Measurements from ENCODE around the gene DHRS12.

Gene DHRS12

DNA sequence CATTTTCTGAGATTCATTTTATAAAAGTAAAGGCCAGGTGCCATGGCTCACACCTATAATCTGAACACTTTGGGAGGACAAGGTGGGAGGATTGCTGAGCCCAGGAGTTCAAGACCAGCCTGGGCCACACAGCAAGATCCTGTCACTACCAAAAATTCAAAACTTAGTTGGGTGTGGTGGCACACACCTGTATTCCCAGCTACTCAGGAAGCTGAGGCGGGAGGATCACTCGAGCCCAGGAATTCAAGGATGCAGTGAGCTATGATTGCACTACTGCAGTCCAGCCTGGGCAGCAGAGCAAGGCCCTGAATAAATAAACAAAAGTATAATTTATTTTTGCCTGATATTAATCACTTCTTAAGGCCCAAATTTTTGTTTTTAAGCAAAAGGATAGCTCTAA lies 40.5 kb downstream of the DHRS12 start:
- no peak for DNase-seq (ENCODE audit: low read depth in 1 of 2, low spot score in 1 of 2)

DNA sequence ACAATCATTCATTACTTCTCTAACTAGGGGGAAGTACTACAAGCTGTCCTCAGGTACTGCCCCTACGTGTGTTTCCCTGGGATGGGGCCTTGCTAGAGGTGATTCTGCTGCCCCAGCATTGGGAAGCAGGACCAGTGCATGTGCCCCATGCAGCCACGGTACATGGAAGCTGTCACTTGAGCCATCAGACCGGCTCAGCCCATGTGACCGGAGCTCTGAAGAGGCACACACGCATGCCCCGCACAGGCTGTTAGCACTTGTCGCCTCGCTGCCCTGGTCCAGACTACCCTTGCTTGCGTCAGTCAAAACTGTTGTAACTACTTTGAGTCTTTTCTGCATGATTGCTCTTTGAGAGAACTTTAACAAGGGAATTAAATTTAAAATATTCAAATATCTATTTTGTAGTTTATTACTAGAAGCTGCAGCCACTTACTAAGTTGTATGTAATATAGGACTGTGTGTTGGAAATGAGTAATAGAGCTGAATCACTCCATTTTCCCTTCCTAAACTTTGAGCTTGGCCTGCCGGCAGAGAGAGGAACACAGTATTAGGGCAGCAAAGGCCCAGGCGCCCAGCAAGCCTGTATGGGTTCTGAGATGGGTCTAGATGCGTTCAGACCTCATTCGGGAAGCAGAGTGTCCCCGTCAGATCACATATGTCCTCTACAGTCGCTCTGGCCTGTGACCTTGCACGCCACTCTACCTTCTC lies 42.2 kb downstream of the DHRS12 start:
- DNase-seq (ENCODE audit: low read depth in 1 of 2, low spot score in 1 of 2): no peak

DNA sequence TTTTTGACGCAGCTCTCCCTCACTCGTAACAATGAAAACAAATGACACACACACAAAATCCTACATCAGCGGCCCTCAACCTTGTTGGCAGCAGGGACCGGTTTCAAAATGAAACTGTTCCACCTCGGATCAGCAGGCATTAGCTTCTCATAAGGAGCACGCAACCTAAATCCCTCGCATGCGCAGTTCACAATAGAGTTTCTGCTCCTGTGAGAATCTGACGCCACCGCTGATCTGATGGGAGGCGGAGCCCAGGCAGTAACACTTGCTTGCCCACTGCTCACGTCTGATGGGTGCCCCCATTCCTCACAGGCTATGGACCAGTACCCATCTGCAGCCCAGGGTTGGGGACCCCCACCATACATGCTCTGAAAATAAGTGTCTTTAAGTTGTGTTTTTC lies 43.4 kb downstream of the DHRS12 start:
- no peak for DNase-seq (ENCODE audit: low read depth in 1 of 2, low spot score in 1 of 2)

DNA sequence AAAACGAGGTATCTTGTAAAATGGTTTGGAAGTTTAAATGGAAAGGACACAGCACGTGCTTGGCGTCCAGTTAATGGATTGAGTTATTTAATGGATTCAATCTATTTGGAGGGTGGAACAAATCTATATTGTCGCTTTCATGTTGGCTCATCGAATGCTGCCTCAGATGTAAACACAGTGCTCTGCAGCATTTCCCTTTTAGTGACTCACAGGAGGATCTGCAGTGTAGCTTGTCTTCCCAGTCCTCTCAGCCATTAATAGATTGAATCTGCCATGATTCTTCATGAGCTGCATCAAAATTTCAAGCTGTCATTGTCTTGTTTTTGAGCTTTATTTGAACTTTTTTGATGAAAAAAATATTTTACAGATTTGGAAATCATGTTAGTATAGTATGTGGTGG lies 44.7 kb downstream of the DHRS12 start:
- DNase-seq (ENCODE audit: low read depth in 1 of 2, low spot score in 1 of 2): no peak

DNA sequence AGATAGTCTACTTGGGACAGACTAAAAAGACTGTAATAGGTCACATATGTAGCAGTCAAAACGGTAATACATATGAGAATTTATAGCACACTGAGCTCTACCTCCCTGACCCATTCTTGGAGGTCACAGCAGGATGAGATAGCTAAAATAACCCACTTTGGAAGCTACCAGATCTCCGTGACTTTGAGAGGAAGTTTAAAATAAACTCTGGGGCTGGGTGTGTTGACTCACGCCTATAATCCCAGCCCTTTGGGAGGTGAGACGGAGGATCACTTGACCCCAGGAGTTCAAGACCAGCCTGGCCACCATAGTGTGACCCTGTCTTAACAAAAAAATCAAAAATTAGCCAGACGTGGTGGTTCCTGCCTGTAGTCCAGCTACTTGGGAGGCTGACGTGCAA lies 45.3 kb downstream of the DHRS12 start:
- DNase-seq (ENCODE audit: low read depth in 1 of 2, low spot score in 1 of 2): no peak

DNA sequence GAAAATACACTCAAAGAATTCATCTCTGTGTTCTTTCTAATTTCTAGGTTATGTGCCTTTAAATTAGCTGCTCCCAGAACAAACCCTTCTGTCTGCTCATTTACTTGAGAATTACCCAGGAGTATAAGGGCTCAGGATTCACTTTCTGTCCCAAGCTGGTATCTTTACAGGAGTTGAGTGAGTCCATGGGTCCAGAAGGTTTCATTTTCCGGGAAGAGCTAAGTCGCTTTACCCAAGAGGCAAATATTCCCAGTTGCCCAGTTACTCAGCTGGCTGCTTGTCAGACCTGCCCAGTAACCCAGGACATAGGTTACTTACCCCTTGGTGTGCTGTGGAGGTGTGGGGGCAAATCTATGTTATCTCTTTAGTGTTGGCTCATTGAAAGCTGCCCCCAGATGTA lies 47.3 kb downstream of the DHRS12 start:
- DNase-seq (ENCODE audit: low read depth in 1 of 2, low spot score in 1 of 2): no peak

DNA sequence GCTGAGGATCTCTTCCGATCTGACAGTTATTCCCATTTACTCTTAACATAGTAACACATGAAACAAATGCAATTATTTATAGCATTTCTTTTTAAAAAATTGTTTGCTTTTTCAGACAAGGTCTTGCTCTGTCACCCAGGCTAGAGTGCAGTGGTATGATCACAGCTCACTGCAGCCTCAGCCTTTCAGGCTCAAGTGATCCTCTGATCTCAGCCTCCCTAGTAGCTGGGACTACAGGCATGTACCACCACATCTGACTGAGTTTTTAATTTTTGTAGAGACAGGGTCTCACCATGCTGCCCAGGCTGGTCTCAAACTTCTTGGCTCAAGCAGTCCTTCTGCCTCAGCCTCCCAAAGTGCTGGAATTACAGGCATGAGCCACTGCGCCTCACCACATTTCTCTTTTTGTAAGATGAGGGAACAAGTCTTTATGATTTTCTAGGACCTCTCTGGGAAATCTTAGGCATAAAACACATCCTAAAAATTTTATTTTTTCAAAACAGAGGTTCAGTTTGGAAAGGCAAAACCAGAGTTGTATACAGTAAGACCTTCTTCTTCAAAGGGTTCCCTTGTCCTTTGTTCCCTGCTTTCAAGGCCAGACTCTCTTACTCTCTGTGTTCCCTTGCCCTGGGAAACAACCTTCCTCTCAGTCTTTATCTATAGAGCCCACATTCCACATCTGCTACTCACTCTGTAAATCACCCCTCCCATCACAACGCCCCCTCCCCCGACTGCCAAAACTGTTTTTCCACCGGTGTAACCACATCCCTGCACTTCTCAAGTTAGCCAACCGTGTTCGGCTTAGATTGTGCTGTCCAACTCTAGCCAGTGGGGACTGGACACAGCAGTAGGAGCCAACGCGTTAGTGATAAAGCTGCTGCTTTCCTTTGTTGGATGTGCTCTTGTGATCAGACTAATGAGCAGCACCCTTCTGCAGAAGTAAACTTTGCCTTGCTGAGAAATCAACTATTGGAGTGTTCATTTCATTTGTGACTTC lies 56.2 kb downstream of the DHRS12 start:
- DNase-seq (ENCODE audit: low read depth in 1 of 2, low spot score in 1 of 2): no peak

DNA sequence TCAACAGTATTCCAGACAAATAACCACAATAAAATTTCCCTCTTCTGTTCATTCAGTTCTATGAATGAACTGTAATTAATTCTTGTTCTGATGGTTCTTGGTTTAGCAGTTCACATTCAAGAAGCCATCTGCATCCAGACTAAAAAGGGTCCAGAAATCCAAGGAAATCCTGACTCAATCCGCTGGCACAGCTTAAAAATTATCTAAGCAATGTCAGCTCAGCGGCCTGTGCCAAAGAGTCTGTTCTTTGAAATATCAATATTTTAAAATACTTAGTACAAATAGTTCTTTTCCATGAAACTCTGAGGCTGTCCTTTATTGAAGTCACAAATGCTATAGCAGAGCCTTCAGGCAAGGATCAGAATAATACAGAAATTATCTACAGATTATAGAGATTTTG lies 57.2 kb downstream of the DHRS12 start:
- DNase-seq (ENCODE audit: low read depth in 1 of 2, low spot score in 1 of 2): no peak

DNA sequence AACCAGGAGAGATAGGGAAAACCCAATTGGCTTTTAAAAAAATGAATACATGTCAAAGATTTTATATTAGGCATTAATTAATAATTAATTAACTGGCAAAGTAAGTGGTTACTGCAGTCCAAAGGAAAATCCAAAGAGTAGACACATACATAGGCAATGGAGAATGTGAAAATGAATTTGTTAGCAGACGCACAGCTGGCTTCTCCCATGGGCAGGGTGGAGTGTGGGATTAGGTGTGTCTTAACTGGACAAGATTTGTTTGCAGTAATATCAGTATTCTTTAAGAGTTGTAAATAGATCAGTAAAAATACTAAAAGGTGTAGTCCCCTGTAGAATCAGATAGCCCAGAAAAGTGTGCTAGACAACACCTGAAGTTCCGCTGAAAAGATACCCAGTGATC lies 58.7 kb downstream of the DHRS12 start:
- DNase-seq (ENCODE audit: low read depth in 1 of 2, low spot score in 1 of 2): no peak

DNA sequence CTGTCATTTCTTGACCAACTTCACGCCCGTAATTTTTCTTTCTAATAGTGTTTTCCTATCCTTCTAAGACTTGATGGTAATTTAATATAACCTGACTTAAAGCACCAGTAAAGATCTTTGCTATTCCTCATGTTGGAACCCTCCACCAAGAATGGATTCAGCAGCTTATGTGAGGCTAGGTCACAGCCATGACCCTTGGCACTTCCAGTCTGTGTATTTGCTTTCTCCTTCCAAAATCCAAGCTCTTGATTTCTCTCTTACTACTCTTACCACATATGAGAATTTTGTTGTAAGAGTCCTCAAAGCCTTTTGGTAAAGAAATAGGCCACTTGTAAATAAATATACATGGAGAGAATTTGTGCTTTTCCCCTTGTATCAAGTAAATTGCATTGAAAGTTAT lies 61.4 kb downstream of the DHRS12 start:
- no peak for DNase-seq (ENCODE audit: low read depth in 1 of 2, low spot score in 1 of 2)

DNA sequence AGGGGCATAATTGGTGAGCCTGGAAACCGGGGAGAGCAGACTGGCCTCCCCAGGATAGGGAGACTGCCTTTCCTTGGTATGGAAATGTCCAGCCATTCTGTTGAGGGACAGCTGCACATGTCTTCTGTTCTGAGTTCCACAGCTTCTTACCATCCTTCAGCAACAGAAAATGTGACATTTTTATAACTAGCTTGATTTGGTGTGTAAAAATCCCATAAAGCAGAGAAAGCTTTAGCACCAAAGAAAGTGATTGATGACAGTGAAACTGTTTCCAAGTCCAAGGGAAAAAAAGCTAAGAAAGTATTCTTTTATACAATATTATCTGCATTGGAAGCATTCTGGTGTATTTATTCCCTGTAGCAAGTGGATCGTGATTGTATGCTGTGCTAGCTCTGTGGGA lies 61.9 kb downstream of the DHRS12 start:
- DNase-seq (ENCODE audit: low read depth in 1 of 2, low spot score in 1 of 2): no peak

DNA sequence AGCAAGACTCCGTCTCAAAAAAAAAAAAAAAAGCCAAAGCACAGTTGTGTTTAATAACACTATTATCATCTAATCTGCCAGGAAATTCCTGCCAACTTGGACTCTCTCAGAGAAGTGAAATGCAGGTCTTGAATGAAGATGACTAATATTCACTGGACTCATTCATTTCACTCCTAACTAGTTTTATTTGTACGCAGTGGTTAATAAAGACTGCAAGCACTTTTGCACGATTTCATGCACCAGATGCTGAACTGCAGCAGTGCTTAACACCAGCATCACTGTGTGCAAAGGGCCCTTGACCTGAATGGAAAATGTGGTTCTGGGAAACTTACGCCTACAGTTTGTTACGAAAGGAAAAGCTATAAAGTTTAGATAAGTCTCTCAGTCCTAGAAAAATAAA lies 63.3 kb downstream of the DHRS12 start:
- no peak for DNase-seq (ENCODE audit: low read depth in 1 of 2, low spot score in 1 of 2)

DNA sequence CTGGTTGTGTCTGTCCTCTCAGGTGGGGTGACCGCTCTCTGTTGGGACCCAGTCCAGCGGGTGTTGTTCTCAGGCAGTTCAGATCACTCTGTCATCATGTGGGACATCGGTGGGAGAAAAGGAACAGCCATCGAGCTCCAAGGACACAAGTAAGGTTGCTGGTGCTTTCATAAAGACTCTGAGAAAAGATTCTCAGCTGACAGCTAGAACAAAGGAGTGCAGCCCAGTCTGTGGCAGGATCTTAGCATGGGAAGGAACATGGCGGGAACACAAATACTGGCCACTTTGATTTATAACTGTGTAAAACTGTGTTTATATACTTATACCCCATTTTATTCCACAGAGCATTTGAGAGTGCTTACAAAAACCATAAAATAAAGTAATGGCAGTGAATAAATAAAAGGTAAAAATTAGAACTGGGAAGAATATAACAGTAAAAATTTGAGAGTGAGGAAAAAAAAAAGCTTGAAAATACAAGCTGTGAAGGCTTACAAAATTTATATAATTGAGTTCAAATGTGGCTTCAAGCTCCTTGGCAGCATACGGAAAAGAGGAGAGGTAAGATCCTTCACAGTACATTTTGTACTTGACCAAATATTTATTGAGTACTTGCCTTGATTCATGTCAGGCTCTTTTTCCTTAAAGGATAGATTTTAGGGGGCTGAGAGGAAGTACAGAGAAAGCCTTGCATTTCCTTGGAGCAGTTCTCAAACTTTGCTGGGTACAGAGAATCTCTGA lies 64.8 kb downstream of the DHRS12 start:
- DNase-seq (ENCODE audit: low read depth in 1 of 2, low spot score in 1 of 2): no peak

DNA sequence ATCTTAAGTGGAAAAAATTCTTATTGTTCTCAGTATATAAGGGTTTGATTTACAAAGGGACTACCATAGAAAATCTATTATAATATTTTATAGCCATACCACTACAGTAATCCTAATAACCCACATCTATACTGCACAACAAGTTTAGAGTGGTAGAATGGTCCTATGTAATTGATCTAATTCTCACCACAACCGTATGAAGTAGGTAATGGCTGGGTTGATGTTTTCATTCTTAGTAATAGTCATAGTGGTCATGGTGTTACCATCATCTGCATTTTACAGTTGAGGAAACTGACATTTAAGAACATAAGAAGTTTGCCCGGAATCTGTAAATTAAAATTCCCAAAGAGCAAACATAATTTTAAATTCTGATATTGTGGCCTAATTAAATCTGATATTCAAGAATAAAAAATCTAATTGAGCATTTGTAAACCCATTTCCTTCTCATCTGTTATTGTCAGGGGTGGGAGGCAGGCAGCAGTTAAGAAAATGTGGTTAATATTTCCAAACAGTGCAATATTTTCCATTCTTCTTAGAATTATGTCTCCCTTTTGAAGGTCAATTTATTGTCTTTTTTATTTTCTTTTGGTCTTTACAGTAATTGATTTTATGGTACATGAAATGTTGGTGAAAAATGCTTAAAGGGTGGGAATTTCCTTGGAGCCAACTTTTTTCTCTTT lies 65.6 kb downstream of the DHRS12 start:
- no peak for DNase-seq (ENCODE audit: low read depth in 1 of 2, low spot score in 1 of 2)

DNA sequence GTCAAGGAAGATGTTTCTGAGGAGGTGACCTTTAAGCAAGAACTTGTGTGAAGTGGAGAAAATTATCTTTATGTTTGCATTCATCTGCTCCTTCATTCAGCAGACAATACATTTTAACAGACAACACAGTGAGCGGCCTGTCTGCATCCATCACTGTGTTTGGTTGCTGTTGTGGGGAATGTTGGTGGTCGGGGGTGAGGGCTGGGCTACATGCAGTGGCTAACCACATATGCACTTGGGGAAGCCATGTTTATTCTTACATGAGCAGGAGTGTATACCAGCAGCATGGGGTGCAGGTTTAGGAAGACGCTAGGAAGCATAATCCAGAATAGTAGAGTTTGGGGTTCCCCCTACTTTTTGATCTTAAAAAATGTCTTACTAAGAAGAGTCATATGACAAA lies 66.4 kb downstream of the DHRS12 start:
- no peak for DNase-seq (ENCODE audit: low read depth in 1 of 2, low spot score in 1 of 2)

DNA sequence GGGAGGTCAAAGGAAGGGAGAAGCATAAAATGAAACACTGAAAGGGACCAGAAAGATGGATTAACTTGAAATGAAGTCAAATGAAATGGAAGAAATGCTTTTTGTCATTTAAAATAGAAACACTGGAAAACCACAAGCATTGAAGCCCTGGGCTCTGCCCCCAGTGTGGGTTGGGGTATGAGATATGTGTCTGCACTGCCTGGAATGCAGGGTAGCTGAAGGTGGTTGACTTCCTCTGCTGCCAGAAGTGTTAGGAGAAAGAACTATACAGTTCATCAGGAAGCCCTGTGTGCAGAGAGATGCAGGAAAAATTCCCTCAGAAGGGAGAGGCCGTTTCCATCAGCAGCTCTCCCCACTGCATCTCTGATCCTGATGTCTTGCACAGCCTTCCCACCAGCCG lies 69.2 kb downstream of the DHRS12 start:
- DNase-seq (ENCODE audit: low read depth in 1 of 2, low spot score in 1 of 2): no peak

DNA sequence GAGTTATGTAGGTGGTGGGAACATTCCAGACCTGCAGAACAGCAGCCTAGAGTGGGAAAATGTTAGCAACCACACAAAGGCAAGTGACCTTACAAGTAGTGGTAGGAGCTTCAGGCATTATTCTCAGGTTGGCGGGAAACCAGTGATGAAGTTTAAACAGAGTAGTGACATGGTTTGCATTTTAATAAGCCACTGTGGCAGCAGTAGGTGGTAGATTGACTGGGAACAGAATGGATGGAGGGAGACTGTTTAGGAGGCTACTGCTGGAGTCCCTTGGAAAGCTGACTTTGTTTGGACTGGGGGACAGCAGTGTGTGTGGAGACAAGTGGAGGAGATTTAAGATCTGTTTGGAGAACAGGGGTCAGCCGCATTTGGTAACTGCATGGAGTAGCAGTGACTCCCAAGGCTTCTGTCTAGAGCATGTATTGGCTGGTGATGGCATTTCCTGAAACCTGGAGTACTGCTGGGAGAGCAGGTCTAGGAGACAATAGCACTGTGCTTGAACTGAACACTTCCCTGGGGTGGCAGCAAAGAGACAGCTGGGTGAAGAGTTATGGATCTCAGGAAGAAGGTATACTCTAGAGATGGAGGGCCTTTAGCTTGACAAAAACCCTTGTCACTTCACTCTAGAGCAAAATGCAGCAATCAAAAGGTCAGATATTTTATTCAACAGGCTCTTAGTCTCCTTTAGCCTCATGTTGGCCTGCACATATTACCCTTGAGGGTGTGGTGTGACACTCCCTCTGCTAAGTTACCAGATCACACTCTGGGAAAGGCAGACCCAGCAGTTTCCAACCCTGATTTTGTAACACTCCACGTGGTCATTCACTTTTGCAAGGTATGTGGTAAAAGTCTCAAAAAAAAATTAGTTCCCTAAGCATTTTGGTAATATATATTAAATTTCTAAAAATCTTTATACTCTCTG lies 70.3 kb downstream of the DHRS12 start:
- DNase-seq (ENCODE audit: low read depth in 1 of 2, low spot score in 1 of 2): no peak

DNA sequence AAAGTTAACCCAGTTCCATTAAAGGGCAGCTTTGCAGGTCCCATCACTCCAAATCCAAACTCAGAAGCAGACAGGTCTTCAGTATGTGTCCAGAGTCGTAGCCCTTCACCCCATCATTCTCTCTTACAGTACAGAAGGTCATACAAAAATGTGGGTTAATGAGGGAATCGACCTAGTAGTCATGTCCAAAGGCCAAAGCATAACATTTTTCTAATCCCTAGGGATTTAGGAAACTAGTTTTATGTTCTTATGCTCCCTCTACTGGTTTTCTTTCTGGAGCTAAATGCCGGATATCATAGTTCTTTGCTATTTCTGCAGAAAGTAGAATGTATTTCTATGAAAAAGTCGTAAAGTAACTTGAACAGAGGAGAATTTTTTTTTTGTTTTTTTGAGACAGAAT lies 72.2 kb downstream of the DHRS12 start:
- DNase-seq (ENCODE audit: low read depth in 1 of 2, low spot score in 1 of 2): no peak

DNA sequence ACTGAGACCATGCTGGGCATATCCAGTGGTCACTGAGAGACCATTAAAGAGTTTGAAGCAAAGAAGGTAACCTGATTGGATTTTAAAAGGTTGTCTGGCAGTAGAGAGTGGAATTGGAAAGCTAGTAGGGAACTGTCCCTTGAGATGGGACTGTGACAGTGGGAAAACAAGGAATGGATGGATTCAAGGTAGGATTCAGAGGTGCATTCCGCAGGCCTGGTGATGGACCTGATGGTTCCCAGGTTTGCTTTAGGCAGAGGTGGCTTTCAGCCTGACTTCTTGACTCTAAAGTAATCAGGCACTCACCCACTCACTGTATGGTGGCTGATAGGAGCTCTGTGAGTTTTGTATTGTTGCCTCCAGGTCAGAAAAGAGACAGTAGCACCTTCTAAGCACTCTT lies 73.0 kb downstream of the DHRS12 start:
- no peak for DNase-seq (ENCODE audit: low read depth in 1 of 2, low spot score in 1 of 2)

DNA sequence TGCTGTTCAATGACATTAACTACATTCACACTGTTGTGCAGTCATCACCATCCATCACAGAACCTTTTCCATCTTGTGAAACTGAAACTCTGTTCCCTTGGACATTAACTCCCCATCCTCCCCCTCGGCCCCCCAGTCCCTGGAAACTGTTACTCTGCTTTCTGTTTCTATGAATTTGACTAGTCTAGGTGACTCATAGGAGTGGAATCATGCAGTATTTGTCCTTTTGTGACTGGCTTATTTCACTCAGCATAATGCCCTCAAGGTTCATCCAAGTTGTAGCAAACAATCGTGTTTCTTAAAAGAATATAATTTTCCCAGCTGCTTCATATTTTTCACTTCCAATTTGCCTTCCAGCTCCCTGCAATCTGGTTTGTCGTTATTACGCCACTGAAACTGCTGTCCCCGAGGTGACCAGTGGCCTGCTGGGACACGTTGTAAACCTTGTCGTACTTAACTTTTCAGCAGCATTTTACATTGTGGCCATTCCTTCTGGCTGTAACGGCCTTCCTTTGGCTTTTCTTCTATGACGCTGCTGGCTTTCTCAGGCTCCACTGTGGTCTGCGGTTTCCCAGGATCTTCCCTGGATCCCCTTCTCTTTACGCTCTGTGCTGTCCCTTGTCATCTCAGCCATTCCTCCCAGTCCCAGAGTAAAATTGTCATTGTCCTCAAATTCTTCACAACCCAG lies 74.0 kb downstream of the DHRS12 start:
- no peak for DNase-seq (ENCODE audit: low read depth in 1 of 2, low spot score in 1 of 2)
